HG02852 (cell line): Measurements from ENCODE around the gene LHFPL3.
"Not testable (repeated sequence)": the region's sequence is repeated elsewhere in the genome, so short reads cannot be mapped to it uniquely, and the experiment has no call there.

Source experiments
- ATAC-seq: cut with Tn5 transposase; IDR thresholded peaks from one replicate; pipeline ENCODE4 v1.9.1; 2021; ENCODE audit warnings: mild to moderate bottlenecking, moderate library complexity; ENCODE audit not compliant: unreplicated experiment

Gene LHFPL3

DNA sequence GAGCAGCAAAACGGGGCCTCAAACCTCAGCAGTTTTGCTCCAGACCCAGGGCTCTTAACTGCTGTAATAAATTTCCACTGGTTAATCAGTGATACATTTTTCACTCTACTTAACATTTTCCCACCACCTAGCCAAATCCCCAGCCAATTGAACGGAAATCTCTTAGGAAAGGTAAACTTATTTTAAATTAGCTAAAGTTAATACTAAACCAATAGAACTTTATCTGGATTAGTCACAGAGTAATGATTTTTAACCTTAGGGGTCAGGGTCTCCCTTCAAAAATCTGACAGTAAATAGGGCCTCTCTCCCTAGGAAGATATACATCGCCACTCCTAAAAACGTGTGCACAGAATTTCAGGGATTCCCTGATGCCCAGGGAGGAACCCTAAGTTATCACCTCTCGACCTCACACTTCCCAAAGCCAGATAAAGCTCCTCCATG lies 598.2 kb downstream of the LHFPL3 start:
- no peak for ATAC-seq

DNA sequence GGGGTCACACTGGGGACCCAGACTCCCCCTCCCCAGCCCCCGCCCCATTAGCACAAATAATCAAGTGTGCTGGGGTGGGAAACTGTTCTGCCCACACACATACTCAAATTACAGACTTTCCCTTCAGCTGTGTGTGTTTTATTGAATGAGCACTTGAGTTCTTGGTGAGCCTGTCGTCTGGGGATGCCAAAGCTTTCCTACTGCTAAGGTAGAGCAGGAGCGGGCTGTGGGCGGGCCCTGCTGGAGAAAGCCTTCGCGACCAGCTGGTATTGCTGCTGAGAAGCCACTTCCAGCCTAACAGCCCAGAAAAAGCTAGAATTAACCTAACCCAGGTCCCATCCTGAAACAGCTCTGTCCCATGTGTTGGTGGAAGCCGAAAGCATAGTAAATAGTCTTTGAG lies 598.7 kb downstream of the LHFPL3 start:
- no peak for ATAC-seq

GRCh38 chr7:104928721-104929400 lies 600.5 kb downstream of the LHFPL3 start:
- ATAC-seq, result no peak

GRCh38 chr7:104929921-104930320 lies 601.5 kb downstream of the LHFPL3 start:
- ATAC-seq, result no peak

- no peak for ATAC-seq
These were observed 602.9 kb downstream of the LHFPL3 start for GRCh38 chr7:104931181-104931781.

GRCh38 chr7:104933022-104933421 lies 604.6 kb downstream of the LHFPL3 start:
- ATAC-seq, result no peak

DNA sequence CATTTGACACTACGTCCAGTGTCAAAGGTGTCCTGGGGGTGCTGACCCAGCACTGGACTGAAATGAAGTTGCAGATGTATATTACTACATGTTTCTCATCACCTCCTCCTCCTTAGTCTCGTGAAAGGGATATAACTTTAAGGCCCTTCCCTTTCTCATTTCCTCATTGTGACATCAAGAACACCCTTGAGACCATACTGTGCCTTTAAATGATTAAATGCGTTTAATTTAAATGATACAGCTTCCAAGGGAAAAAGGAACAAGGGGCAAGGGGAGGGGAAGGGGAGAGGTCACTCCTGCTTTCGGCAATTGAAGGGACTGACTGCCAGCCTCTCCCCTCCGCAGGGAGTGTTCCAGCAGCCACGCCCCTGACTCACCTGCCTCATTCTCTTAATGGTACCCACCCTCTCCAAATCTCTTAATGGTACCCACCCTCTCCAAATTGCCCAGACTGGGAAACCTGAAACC lies 605.2 kb downstream of the LHFPL3 start:
- ATAC-seq, result no peak

DNA sequence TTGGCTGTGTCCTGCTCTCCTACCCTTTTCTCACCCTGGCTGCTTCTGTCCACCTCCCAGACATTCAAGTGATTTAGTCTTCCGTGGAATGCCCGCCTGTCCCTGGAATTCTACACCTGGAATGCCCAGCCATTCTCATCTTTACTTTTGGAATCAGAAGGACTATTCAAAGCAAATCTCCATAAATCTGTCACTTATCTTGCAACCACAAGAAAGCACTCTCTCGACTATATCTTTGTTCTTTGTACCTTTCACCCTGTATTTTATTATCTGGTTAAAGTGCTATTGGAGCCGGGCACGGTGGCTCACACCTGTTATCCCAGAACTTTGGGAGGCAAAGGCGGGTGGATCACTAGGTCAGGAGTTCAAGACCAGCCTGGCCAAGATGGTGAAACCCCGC lies 606.3 kb downstream of the LHFPL3 start:
- ATAC-seq, result no peak

- ATAC-seq, result no peak
These were observed 606.9 kb downstream of the LHFPL3 start for GRCh38 chr7:104935276-104935675.

- no peak for ATAC-seq
These were observed 608.1 kb downstream of the LHFPL3 start for GRCh38 chr7:104936546-104936945.

DNA sequence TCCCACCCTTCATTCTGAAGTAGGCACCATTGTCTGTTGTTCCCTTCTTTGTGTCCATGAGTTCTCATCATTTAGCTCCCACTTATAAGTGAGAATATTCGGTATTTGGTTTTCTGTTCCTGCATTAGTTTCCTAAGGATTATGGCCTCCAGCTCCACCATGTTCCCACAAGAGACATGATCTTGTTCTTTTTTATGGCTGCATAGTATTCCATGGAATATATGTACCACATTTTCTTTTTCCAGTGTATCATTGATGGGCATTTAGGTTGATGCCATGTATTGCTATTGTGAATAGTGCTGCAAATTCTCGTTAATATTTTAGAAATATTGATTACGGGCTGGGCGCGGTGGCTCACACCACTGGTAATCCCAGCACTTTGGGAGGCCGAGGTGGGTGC lies 609.1 kb downstream of the LHFPL3 start:
- ATAC-seq, result not testable (repeated sequence)

DNA sequence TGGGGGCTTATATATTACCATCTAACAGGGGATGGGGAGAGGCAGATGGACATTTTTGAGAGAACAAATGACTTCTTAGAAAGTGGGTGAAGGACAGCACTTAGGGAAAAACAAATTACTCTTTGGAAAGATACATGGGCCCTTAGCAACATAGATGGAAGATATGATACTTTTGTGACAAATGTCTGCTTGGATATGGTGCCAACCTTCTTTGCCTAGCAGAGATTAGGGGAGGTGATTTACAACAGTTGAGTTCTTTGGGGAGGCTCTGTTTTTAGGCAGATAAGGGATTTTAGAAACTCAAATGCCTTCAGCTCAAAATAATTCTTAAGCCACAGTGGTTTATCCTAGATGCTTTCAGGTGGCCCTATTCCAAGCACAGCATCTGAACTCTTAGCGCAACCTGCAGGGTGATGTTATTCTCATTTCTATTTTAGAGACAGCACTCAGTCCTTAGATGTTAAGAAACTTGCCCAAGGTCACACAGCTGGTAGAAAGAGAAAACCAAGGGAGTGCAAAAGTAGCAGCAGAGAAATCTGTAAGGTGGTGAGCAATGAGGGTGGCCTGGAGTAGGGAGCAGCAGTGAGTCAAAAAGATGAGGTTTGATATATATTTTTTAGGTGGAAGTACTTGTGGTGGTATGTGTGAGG lies 610.5 kb downstream of the LHFPL3 start:
- ATAC-seq, result no peak

DNA sequence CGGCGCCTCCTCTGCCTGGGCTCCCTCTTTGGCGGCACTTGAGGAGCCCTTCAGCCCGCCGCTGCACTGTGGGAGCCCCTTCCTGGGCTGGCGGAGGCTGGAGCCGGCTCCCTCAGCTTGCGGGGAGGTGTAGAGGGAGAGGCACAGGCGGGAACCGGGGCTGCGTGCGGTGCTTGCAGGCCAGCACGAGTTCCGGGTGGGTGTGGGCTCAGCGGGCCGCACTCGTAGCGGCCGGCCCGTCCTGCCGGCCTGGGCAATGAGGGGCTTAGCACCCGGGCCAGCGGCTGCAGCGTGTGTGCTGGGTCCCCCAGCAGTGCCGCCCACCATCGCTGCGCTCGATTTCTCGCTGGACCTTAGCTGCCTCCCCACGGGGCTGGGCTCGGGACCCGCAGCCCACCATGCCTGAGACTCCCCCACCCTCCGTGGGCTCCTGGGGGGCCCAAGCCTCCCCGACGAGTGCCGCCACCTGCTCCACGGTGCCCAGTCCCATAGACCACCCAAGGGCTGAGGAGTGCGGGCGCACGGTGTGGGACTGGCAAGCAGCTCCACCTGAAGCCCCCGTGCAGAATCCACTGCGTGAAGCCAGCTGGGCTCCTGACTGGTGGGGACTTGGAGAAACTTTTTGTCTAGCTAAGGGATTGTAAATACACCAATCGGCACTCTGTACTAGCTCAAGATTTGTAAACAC lies 611.8 kb downstream of the LHFPL3 start:
- no peak for ATAC-seq

- peak; percentile 36 for ATAC-seq
These were observed 615.3 kb downstream of the LHFPL3 start for GRCh38 chr7:104943502-104944343.

DNA sequence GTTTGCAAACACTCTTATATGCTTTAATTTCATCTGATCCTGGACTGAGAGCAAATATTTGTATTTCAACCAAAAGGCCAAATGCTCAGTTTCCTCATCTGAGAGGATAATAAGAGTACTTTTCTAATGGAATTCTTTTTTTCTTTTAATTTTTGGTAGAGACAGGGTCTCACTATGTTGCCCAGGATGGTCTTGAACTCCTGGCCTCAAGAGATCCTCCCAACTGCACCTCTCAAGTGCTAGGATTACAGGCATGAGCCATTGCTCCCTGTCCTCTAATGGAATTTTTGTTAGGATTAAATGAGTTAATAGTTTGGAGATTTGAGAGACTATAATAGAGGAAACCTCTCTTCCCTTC lies 617.2 kb downstream of the LHFPL3 start:
- ATAC-seq, result no peak

DNA sequence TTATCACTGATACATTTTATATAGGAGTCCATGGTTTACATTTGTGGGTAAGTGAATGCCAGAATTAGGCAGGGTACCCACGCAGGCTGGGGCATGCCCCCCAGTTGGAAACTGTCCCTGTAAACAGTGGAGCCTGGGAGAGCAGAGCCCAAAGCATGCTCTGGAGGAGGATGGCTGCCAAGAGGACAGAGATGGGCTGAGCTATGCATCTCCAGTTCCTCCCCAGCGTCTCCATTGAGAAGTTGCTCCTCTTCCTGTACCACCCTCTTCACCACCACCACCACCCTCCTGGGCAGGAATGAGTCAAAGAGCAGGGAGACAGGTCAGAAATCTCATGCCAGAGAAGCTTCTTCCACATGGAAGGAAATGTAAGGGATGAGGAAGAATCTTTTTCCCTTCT lies 617.9 kb downstream of the LHFPL3 start:
- no peak for ATAC-seq

DNA sequence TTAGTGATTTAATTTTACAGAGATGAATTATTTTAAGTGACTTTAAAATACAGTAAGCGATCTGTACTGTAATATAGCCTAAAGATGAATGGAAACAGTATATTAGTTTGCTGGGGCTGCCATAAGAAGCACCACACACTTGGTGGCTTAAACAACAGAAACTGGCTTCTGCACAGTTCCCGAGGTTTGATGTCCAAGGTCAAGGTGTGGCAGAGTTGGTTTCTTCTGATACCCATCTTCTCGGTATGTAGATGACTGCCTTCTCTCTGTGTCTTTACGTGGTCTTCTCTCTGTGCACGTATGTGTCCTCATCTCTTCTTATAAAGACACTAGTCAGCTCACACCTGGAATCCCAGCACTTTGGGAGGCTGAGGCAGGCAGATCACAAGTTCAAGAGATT lies 621.6 kb downstream of the LHFPL3 start:
- no peak for ATAC-seq

GRCh38 chr7:104950754-104951153 lies 622.4 kb downstream of the LHFPL3 start:
- ATAC-seq, result no peak

- ATAC-seq, result no peak
These were observed 623.1 kb downstream of the LHFPL3 start for GRCh38 chr7:104951546-104951945.

GRCh38 chr7:104955276-104955675 lies 626.9 kb downstream of the LHFPL3 start:
- ATAC-seq, result no peak
